GM12891 (cell line): ENCODE measurements around the gene MYH9.

Source experiments
- PAX5 ChIP-seq: IDR thresholded peaks from 2 replicates; pipeline ENCODE4 v1.6.1; 2011; ENCODE audit warnings: low read length, moderate library complexity, mild to moderate bottlenecking; ENCODE audit not compliant: insufficient read depth, severe bottlenecking
- POLR2A ChIP-seq: IDR thresholded peaks from 2 replicates; pipeline ENCODE4 v1.6.1; 2011; ENCODE audit warnings: low read depth, low read length, control low read depth
- POLR2AphosphoS5 ChIP-seq: IDR thresholded peaks from 2 replicates; pipeline ENCODE4 v1.6.1; 2011; ENCODE audit warnings: low read depth, low read length, control low read depth
- POU2F2 ChIP-seq: IDR thresholded peaks from 2 replicates; pipeline ENCODE4 v1.6.1; 2011; ENCODE audit warnings: low read depth, mild to moderate bottlenecking, control low read depth, low read length, moderate library complexity
- SPI1 ChIP-seq: IDR thresholded peaks from 2 replicates; pipeline ENCODE4 v1.6.1; 2011; ENCODE audit warnings: low read depth, low read length, control low read depth
- TAF1 ChIP-seq: IDR thresholded peaks from 2 replicates; pipeline ENCODE4 v1.6.1; 2011; ENCODE audit warnings: low read depth, low read length, control low read depth

DNA sequence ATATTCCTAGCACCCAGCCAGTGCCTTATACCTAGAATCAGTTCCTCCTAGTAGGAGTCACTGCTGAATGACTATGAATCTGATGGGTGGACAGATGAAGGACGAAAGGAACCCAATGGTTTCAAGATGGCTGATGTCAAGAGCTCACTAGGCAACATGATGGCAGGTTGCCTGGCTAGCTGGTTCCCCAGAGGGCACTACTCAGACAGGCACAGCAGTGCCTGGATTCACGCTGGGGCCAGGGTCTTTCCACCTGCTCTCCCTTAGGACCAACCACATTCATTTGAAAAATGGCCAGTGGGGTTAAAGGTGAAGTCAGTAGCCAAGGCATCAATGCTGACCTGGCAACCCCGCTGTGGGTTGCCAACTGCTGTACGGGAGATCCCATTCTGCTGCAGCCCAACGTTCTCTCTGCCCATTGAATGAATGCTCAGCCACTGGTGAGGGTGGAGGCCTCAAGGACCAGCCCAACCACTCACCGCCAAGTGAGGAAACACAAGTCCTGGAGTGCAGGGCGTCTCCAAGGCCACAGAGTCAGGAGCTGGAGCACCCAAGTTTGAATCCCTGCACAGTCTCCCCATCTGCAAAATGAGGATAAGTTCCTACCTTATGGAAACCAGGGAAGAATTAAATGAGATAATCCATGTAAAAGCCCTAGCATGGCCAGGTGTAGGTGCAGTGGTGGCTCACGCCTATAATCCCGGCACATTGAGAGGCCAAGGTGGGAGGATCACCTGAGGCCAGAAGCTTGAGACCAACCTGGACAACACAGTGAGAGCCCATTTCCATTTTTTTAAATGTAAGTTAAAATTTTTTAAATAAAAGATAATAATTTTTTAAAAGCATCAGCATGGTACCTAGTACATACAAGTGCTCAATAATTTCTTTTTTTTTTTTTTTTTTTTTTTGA lies 12.4 kb downstream of the MYH9 start:
- TF ChIP-seq POLR2AphosphoS5 (no peak), TAF1 (no peak), POLR2A (no peak), SPI1 (no peak), POU2F2 (no peak), PAX5 (no peak)
